ENCODE results near the gene ANKK1. TPM values are rescaled to one million over a fixed set of nuclear protein-coding genes. Genes with fewer than 3 reads are reported as not detected.

ANKK1 gene
- total RNA-seq, 1 experiment from 2014 or later, result not detected

DNA sequence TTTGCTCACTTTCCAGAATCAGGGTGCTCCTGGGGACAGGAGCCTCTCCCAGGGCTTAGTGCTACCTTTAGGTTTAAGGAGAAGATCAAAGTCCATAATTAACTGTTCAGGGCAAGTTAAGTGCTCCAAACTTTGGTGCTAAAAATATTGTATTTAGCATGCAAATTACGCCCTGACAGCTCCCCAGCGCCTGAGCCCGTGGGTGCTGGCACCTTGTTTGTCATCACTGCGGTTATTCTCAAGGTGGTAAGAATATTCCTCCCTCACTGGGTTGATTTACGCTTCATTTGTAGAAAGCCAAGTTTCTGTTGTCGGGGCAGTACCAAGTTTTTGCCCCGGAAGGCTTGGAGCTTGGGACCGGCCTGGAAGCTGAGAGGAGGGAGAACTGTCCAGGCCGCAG, 21.3 kb downstream of the ANKK1 start:
- no peak for DNase-seq (ENCODE audit: low spot score)

DNA sequence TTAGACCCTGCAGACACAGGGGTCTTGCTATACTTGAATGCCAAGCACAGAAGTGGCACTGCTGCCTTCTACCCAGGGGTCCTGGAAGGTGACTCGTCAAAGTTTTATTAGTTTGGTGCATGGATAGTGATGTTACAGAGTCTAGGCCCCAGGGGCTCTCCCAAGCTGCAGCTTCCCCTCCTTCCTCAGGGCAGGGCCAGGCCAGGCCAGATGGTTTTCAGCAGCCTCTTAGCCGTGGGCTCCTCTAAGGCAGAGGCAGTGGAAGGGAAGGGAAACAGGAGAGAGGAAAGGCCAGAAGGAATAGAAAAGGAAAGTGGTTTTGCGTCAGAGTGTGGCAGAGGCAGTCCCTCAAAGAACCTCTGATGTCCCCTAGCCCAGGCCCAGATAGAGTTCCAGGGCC, 21.9 kb downstream of the ANKK1 start:
- no peak for DNase-seq (ENCODE audit: low spot score)

DNA sequence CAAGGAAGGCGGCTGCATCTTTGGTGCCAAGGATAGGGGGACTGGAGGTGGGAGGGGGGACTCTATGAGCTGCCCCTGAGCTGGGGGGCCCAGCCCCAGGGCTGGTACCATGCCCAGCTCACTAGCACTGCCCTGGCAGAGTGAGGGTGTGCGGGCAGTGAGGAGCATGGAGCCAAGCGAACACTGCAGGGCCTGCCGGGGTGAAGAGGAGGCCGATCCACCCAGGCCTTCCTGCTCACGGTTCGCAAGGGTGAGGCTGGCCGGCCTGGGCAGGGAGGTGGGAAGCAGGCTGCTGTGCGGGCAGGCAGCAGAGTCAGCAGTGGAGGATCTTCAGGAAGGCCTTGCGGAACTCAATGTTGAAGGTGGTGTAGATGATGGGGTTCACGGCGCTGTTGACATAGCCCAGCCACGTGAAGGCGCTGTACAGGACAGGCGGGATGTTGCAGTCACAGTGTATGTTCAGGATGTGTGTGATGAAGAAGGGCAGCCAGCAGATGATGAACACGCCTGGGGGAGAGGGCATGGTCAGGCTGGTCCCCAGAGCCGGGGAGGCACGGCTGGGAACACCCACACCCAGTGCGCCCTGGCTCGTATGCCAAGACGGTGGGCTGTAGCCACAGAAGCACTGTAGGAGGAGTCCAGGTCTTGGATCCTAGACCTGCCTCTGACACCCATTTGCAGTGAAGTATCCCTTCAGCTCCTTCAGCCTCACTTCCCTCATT, 23.0 kb downstream of the ANKK1 start:
- DNase-seq (ENCODE audit: low spot score), result no peak

DNA sequence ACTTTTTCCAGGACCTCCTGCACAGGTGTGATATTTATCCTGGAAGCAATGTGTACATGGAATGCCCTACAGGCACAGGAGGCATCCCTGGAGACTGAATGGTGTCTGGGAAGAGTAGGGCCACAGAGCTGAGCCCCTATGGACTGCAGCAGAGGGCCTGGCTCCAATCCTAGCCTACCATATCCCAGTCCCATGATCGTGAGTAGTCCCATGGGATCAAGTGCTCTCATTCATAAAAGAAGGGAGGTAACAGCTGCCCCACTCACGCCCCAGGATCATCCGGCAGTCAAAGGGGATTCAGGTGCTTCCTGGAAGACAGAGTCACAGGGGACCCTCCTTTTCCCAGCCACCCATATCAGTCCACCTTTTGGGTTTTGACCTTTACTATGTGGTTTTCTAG, 24.0 kb downstream of the ANKK1 start:
- DNase-seq (ENCODE audit: low spot score), result no peak

DNA sequence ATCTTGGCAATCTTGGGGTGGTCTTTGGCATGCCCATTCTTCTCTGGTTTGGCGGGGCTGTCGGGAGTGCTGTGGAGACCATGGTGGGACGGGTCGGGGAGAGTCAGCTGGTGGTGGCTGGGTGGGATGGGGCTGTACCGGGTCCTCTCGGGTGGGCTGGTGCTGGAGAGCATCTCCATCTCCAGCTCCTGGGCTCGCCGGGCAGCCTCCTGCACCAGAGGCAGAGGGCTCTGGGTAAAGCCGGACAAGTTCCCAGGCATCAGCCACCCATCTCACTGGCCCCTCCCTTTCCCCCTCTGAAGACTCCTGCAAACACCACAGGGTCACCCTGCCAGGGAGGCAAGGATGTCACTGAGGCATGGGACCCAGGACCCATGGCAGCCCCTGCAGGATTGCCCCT, 25.1 kb downstream of the ANKK1 start:
- no peak for DNase-seq (ENCODE audit: low spot score)

DNA sequence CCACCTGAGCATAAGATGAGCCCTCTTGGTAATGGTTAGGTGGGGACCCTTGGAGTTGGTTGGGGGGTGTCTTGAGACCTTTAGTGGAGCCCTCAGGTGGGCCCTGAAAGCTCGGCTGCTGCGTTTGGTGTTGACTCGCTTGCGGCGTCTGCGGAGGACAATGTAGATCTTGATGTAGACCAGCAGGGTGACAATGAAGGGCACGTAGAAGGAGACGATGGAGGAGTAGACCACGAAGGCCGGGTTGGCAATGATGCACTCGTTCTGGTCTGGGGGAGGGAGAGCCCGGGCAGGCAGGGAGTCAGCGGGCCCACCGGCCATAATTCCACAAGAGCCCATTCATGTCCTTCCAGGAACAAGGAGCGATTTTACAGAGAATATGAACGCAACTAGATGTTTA, 27.8 kb downstream of the ANKK1 start:
- no peak for DNase-seq (ENCODE audit: low spot score)

DNA sequence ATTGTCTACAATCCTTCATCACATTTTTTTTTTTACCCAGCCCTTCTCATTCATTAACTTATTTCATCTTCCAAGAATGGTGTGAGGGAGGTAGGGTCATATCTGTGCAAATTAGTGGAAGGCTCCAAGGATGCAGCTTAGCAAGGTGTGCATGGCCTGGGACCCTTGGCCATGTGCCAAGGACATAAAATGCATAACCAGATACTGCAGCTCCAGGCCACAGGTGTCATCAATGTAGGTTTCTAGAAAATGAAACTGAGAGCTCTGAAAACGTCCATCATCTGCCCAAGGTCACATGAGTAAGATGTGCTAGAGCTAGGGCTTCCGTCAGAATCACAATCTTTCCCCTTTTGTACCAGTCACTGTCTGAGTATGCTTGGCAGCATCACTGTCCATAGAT, 29.8 kb downstream of the ANKK1 start:
- no peak for DNase-seq (ENCODE audit: low spot score)

DNA sequence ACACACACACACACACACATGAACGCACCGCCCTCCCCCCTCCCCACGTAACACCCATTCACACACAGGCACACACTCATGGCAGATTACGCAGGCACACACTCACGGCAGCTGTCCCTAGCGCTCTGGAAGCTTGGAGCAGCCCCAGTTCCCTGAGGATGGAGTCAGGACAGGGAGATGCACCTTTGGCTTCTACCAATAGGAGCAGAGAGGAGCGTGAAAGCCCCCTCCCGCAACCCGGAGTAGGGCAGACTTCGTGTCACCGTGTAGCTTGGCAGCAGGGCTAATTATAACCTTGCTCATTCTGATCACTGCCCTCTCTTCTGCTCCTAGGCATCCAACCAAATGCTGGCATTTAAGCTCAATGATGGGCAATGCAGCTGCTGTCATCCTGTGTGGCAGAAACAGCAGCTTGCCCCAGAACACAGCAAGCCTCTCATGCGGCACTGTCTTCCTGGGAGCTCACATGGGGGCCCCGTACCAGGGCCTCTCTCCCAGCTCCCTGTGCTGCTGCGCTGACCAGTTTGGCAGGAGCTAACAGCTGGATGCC, 31.9 kb downstream of the ANKK1 start:
- DNase-seq (ENCODE audit: low spot score), result no peak

DNA sequence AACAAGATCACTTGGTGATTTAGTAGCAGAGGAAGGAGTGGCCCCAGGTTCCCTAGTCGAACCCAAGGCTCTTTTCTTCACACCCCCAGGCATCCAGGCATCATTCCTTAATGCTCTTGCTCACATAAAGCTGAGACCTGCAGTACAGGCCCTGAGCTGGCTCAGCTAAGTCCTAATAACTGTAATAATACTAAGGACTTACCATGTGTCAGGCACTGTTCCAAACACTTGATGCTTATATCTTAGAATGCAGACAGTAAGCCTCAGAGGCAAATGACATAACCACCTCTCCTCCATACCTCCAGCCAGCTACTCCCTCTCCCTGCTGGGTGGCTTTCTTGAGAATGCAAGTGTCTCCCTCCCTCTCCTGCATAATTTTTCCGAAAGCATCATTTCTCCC, 33.2 kb downstream of the ANKK1 start:
- DNase-seq (ENCODE audit: low spot score), result no peak

DNA sequence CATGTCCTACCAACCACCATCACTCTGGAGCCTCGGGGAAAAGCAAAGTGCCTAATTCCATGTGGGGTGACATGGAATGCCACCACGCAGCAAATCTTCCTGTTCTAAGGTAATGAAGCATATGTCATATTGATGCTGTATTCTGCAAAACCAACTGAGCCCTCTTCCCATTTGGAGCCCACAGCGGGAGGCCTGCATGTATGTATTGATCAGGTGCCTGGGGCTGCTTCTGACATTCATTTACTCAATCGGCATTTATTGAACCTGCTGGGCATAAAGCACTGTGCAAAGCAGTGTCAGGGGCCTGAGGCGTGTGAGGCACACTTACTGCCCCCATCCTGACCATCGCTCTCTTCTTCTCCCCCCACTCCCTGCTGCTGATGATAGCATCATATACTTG, 39.1 kb downstream of the ANKK1 start:
- DNase-seq (ENCODE audit: low spot score), result no peak

DNA sequence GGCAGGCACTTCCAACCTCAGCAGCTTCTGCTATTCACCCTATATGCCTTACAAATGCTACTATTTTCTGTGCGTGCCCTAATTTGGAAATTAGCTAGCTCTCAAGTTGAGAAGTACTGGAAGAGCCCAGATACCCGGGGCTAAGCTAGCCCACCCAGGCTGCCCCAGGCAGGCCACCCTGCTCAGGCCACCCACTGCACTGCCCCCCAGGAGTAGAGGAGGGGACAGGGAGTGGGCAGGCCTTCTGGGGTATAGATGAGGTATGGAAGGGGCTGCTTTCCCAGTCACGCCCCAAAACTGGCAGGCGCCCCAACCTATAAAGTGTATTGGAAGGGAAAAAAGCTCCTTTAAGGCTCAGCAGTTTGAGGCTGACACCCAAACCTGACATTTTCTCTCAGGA, 44.2 kb downstream of the ANKK1 start:
- DNase-seq (ENCODE audit: low spot score), result no peak

DNA sequence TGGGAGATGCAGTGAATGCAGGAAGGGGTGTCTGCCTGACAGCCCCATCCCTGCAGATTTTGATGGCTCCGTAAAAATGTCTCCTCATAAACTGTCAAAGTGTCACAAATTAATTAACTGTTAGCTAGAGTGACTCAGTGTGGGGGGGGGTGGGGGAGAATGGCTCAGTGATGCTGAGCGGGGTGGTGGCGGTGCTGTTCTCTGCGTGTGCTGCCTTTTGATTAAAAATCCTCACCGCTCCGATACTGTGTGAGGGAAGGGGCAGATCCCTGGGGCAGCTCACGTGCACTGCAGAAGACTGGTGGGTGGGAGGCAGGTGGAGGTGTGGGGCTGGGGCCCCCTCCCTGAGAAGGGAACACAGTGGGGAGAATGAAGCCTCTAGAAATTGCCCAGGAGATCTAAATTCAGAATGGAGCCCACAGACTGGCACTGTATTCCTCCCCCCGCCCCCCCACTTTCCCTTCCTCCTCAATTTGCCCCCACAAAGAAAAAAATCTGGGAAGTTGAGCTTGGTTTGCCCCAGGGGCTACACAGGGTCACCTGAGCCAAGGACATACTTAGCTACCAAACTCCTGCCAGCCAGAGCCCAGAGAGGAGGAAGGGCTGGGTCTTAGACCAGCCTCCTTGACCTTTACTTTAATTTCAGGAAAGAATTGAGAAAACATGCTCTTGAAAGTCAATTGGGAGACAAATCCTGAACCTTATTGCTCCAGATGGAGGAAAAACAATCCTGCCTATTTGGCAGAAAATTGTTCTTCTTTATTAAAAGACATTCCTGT, 47.8 kb downstream of the ANKK1 start:
- DNase-seq (ENCODE audit: low spot score), result no peak

DNA sequence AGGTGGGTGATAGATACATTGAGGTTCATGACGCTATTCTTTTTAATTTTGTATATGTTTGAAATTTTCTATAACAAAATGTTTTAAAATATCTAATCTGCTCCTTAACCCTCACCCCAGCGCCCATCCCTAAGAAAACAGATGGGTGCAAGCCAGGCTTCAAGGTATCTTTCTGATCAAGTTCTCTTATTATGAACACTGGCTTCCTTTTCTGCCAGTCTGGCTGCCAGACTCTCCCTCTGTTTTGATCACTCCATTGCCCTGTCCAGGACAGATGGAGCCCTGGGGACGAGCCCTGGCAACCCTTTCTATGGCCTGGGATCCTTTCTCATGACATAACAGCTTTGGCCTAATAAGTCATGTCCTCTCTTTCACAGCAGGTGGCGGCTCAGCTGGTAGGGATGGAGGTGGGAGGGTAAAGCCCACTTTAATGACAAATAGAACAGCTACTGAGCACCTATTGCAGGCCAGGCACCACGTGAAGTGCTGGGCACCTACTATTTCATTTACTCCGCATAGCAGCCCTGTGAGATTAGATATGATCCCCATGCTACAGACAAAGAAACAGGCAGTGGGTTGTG, 49.2 kb downstream of the ANKK1 start:
- no peak for DNase-seq (ENCODE audit: low spot score)

DNA sequence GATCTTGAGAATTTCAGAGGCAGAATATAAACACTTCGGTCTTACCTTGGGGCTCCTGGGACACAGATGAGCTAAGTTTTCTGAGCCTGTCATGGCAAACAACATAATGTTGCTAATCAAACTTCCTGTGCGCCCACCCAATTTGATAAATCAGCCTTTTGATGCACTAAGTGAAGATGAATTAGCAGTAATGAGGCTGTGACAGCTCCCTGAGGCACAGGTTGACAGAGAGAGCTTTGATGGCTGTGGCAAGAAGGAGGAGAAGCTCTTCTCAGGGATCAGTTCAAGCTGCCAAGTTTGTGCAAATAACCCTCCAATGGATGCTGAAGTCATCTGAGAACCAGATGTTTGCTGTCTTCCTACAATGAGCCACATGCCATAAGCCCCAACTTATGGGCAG, 53.2 kb downstream of the ANKK1 start:
- DNase-seq (ENCODE audit: low spot score), result no peak

DNA sequence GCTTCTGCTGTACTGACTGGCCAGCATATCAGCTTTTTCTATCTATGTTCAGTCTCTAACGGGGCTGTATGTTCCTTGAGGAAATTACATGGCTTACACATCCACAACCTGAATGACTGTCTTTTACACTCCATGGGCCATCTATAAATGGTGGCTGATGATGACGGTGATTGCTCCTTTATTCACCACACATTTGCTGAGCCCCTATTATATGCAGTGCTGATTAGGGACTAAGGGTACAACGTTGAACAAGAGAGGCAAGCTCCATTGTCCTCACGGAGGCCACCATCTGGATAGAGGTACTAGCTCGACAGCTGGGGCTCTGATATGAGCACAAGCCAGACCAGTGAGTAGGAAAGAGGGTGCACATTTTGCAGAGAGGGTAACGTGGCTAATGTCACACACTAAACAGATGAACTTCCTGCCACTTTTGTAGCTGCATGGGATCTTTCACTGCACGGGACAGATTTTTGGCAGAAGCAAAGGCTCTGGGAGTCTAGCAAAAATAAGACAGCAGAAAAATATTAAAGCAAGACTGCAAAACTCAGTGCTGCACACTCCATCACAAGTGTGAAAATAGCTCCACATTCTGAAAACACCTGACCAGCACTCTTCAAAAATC, 57.0 kb downstream of the ANKK1 start:
- no peak for DNase-seq (ENCODE audit: low spot score)

DNA sequence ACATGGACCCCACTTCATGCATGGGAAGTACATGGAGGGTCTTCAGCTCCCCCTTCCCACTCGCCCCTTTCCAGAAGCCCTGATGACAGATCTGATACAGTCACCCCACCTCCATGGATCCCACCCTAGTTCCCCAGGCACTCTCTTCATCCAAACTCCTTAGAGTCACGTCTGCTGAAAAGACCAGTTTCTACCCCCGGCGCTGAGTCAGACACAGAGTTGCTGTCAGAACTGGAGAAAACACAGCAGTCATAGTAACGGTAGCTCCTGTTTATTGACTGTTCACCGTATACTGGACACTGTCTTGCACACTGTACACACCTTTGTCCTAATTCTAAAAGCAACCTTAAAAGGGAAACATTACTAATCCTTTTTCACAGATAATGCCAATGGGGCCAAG, 58.5 kb downstream of the ANKK1 start:
- no peak for DNase-seq (ENCODE audit: low spot score)

DNA sequence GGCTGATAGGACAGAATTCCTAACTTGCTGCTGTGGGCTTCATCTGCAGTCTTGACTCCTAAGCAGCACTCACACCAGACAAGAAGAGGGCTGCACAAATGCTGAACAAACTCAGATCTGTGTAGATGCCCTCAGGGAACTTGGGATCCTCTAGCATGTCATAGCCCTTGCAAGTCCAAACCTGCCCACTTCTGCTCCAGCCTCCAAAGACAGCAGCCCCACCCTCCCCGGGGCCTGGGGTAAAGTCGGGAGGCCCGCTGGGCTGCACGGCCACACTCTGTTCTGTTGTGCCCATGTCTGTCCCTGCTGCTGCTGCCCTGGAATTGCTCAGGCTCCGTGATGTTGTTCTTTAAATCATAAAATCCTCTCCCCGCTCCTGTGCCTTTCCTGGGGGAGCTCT, 59.4 kb downstream of the ANKK1 start:
- no peak for DNase-seq (ENCODE audit: low spot score)

DNA sequence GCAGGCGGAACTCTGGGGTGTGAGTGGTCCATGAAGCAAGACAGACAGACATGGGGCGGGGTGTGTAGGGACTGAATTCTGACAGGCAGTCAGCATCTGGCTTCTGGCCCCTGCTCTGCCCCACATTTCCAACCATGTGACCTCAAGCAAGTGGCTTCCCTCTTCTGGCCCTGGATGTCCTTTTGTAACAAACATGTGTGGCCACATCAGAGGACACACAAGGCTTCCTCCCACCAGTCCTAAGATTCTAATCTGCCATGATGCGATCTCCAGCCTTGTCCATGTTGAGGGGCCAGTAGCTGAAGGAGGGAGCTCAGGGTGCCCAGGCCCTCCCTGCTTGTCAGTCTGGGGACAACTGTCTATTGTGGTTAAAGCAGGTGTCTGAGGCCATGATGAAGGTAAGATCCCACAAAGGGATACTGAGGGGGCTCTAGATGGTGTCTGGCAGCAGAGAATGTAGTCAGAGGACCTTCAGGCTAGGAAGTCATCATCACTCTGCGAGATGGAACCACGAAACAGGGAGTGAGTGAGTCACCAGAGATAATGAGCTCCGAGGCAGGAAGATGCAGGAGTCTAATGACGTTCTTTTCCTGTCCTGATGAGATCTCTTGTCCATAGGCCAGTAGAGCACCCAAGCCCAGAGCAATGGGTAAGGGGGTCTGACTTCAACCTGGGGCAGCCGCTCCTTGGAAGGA, 60.2 kb downstream of the ANKK1 start:
- no peak for DNase-seq (ENCODE audit: low spot score)

DNA sequence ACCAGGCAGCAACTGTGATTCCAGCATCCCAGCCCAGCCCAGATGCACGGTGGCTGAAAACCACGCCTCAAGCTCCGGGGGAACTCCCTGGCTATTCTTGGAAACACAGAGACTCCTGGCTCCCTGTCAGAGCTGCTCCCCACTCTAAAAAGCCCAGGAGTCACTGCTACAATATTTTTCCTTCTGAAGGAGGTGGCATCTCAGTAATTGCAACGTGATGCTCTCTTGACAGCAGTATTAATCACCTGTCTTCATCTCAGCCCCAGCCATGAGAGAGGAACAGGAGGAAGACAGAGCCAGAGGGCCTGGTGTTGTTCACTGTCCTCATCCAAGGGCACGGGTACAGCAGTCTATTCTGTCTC, 60.7 kb downstream of the ANKK1 start:
- DNase-seq (ENCODE audit: low spot score), result no peak

DNA sequence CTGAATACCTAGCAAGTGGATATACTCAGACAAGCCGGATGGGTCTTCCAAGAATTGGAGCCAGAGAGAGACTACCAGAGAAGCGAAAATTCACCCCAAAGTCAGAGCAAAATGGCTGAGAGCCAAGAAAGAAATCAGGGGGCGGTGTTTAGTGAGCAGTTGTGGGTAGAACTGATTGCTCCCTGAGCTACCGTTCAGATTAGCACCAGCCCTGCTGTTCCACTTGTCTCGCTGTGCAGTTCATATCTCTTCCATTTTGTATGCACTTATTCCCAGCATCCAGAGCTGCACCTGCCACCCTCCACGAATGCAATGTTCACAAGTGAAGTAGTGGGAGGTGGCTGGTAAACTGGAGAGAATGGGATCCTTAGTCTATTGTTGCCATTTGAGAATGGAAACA, 62.2 kb downstream of the ANKK1 start:
- no peak for DNase-seq (ENCODE audit: low spot score)
